HEK293T (cell line): Measurements from ENCODE around the gene THTPA.

Experiments used
- FOXM1 ChIP-seq: fragments of 450-650 bp; IDR thresholded peaks from 2 replicates; pipeline ENCODE4 v1.6.1; 2017; ENCODE audit warnings: mild to moderate bottlenecking, borderline replicate concordance
- HDGF ChIP-seq: fragments of 450-650 bp; IDR thresholded peaks from 2 replicates; pipeline ENCODE4 v1.6.1; 2017; ENCODE audit warnings: antibody characterized with exemption, borderline replicate concordance
- L3MBTL2 ChIP-seq: fragments of 450-650 bp; conservative IDR thresholded peaks from 2 replicates; pipeline ENCODE4 v1.6.1; 2016; ENCODE audit warnings: mild to moderate bottlenecking
- NFRKB ChIP-seq: fragments of 450-650 bp; IDR thresholded peaks from 2 replicates; pipeline ENCODE4 v1.6.1; 2016; ENCODE audit warnings: mild to moderate bottlenecking, moderate library complexity
- SP1 ChIP-seq: fragments of 450-650 bp; IDR thresholded peaks from 2 replicates; pipeline ENCODE4 v1.6.1; 2017
- TF ChIP-seq, protein P1 (sequence below): fragments of 450-650 bp; IDR thresholded peaks from 2 replicates; pipeline ENCODE4 v1.6.1; 2016

- TF ChIP-seq HDGF = no peak
- no peak for TF ChIP-seq FOXM1
- no peak for TF ChIP-seq L3MBTL2
- TF ChIP-seq NFRKB = no peak
- TF ChIP-seq SP1 = no peak
- TF ChIP-seq, protein P1, sequence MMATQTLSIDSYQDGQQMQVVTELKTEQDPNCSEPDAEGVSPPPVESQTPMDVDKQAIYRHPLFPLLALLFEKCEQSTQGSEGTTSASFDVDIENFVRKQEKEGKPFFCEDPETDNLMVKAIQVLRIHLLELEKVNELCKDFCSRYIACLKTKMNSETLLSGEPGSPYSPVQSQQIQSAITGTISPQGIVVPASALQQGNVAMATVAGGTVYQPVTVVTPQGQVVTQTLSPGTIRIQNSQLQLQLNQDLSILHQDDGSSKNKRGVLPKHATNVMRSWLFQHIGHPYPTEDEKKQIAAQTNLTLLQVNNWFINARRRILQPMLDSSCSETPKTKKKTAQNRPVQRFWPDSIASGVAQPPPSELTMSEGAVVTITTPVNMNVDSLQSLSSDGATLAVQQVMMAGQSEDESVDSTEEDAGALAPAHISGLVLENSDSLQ = no peak
Measured at GRCh38 chr14:23533652-23534435, 22.2 kb upstream of the THTPA start.
